Retinal pigment epithelial cell (primary cell): Measurements from ENCODE around the gene AR.
"Not testable (repeated sequence)": the region's sequence is repeated elsewhere in the genome, so short reads cannot be mapped to it uniquely, and the experiment has no call there.

ENCODE experiments used
- DNase-seq: peaks from one replicate; pipeline ENCODE4 v3.0.0-alpha.2; 2010; ENCODE audit warnings: low read depth
- H3K4me3 ChIP-seq: 2 replicates; pipeline ENCODE4 v1.5.1; 2011; ENCODE audit warnings: mild to moderate bottlenecking, low read length, control low read depth, moderate library complexity
- CTCF ChIP-seq: conservative IDR thresholded peaks from 2 replicates; pipeline ENCODE4 v1.5.1; 2011; ENCODE audit warnings: low read depth, low read length, control low read depth, inconsistent platforms

AR gene

GRCh38 chrX:67636532-67636931 lies 92.7 kb downstream of the AR start:
- no peak for DNase-seq
- no peak overlapping the region for H3K4me3 ChIP-seq
- TF ChIP-seq CTCF: no peak

- H3K4me3 ChIP-seq, DNase-seq: not testable (repeated sequence)
Measured at GRCh38 chrX:67637293-67637692, 93.5 kb downstream of the AR start.

GRCh38 chrX:67648361-67648760 lies 104.5 kb downstream of the AR start:
- no peak overlapping the region for H3K4me3 ChIP-seq
- no peak for DNase-seq
- no peak for TF ChIP-seq CTCF

- no peak overlapping the region for H3K4me3 ChIP-seq
- DNase-seq: no peak
- TF ChIP-seq CTCF: no peak
Measured at GRCh38 chrX:67651437-67652142, 107.8 kb downstream of the AR start.

GRCh38 chrX:67652543-67652942 lies 108.7 kb downstream of the AR start:
- no peak for DNase-seq
- no peak for TF ChIP-seq CTCF
- no peak overlapping the region for H3K4me3 ChIP-seq

GRCh38 chrX:67654301-67654700 lies 110.5 kb downstream of the AR start:
- H3K4me3 ChIP-seq: no peak overlapping the region
- no peak for TF ChIP-seq CTCF
- DNase-seq: no peak

GRCh38 chrX:67665583-67665982 lies 121.8 kb downstream of the AR start:
- H3K4me3 ChIP-seq: no peak overlapping the region
- no peak for TF ChIP-seq CTCF
- no peak for DNase-seq

DNA sequence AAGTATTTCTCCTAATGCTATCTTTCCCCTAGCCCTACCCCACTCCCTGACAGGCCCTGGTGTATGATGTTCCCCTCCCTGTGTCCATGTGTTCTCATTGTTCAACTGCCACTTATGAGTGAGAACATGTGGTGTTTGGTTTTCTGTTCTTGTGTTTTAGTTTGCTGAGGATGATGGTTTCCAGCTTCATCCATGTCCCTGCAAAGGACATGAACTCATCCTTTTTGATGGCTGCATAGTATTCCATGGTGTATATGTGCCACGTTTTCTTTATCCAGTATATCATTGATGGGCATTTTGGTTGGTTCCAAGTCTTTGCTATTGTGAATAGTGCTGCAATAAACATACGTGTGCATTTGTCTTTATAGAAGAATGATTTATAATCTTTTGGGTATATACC lies 126.9 kb downstream of the AR start:
- not testable (repeated sequence) for DNase-seq, H3K4me3 ChIP-seq
